Activated B cell treated with CpG ODN at 0.5 μM for 24 hours (primary cell): ENCODE measurements around the gene ZCCHC7. TPM values are rescaled to one million over a fixed set of nuclear protein-coding genes. Genes with fewer than 3 reads are reported as not detected.

Experiments
- ATAC-seq: fragments of 200-7000 bp; cut with Tn5 transposase; one replicate; pipeline ENCODE4 v1.10.0; 2021; ENCODE audit warnings: low read depth, mild to moderate bottlenecking, moderate library complexity
- CTCF ChIA-PET: fragments of 350-600 bp; sonication (Branson Sonifier 250); formaldehyde crosslinking; loops from one replicate; lab custom pipeline; 2021; ENCODE audit warnings: antibody characterized with exemption; lab: Charles Lee
- POLR2A ChIA-PET: fragments of 350-600 bp; sonication (Branson Sonifier 250); formaldehyde crosslinking; loops from one replicate; lab custom pipeline; 2021; ENCODE audit warnings: antibody characterized with exemption; lab: Charles Lee
- DNase-seq: peaks from one replicate; pipeline ENCODE4 v3.0.0; 2022
- H3K27ac Mint-ChIP-seq: one replicate; pipeline ENCODE4 v1.8.0; 2020; ENCODE audit warnings: mixed read lengths
- H3K27me3 Mint-ChIP-seq: one replicate; pipeline ENCODE4 v1.8.0; 2021; ENCODE audit warnings: mixed read lengths
- H3K36me3 Mint-ChIP-seq: one replicate; pipeline ENCODE4 v1.8.0; 2021; ENCODE audit warnings: low read depth, mixed read lengths
- H3K4me1 Mint-ChIP-seq: one replicate; pipeline ENCODE4 v1.8.0; 2021; ENCODE audit warnings: mixed read lengths
- H3K4me3 Mint-ChIP-seq: one replicate; pipeline ENCODE4 v1.8.0; 2020; ENCODE audit warnings: mild to moderate bottlenecking, mixed read lengths
- H3K9me3 Mint-ChIP-seq: one replicate; pipeline ENCODE4 v1.8.0; 2020; ENCODE audit warnings: mixed read lengths
- CTCF ChIP-seq: fragments of 200-600 bp; IDR thresholded peaks from one replicate; pipeline ENCODE4 v1.8.0; 2022; ENCODE audit warnings: antibody characterized with exemption, mild to moderate bottlenecking
- intact Hi-C: fragments of 100-400 bp; cut with micrococcal nuclease; formaldehyde crosslinking; loops from one replicate; pipeline ENCODE4 v1.15.1; 2024
- total RNA-seq: library from RNA; stranded (reverse); gene quantifications from 2 replicates; pipeline ENCODE4 v1.2.3, GENCODE V29; 2022

ZCCHC7 gene
- total RNA-seq, 1 donor from 2014 or later, result 70.3 TPM

- Mint-ChIP-seq H3K4me1 (peaks cover 62% of the 10 kb centered on the region), H3K36me3 (peaks cover 68% of the 10 kb centered on the region), H3K4me3 (no peak overlapping the region), H3K9me3 (no peaks in the 10 kb centered on the region), H3K27ac (no peak overlapping the region), H3K27me3 (no peaks in the 10 kb centered on the region)
- ChIA-PET CTCF (no interaction called here), POLR2A (no interaction called here)
- no peak for TF ChIP-seq CTCF
- intact Hi-C loops, result no loop called here
- ATAC-seq (no peak), DNase-seq (no peak)
Measured at GRCh38 chr9:37165644-37166043, 45.3 kb downstream of the ZCCHC7 start.

GRCh38 chr9:37167456-37168047 lies 47.2 kb downstream of the ZCCHC7 start:
- Mint-ChIP-seq H3K4me1 (peaks cover 66% of the 10 kb centered on the region), H3K36me3 (peaks cover 72% of the 10 kb centered on the region), H3K27me3 (no peaks in the 10 kb centered on the region), H3K27ac (no peak overlapping the region), H3K9me3 (no peaks in the 10 kb centered on the region), H3K4me3 (no peak overlapping the region)
- ChIA-PET CTCF (no interaction called here), POLR2A (no interaction called here)
- intact Hi-C loops, result no loop called here
- TF ChIP-seq CTCF, result no peak
- no peak for DNase-seq
- no peak for ATAC-seq

GRCh38 chr9:37172557-37172956 lies 52.2 kb downstream of the ZCCHC7 start:
- POLR2A ChIA-PET, result no interaction called here
- no peak overlapping the region for H3K27ac Mint-ChIP-seq
- no peak overlapping the region for H3K4me3 Mint-ChIP-seq

GRCh38 chr9:37174247-37174646 lies 53.9 kb downstream of the ZCCHC7 start:
- CTCF ChIA-PET, result no interaction called here
- no peak for TF ChIP-seq CTCF
- H3K36me3 Mint-ChIP-seq, result peaks cover 58% of the 10 kb centered on the region
- no peaks in the 10 kb centered on the region for H3K9me3 Mint-ChIP-seq
- POLR2A ChIA-PET, result interaction anchor here (1.2 to 1.5 kb wide), 2 partner anchors 18 to 40 kb away, joined by 3 to 4 read pairs; no protein-coding TSS in a partner anchor
- intact Hi-C loops, result no loop called here
- H3K27ac Mint-ChIP-seq, result peak overlapping the region; percentile 9
- H3K4me1 Mint-ChIP-seq, result peaks cover 42% of the 10 kb centered on the region
- no peak overlapping the region for H3K4me3 Mint-ChIP-seq
- no peak for ATAC-seq
- DNase-seq, result no peak
- H3K27me3 Mint-ChIP-seq, result no peaks in the 10 kb centered on the region

More at GRCh38 chr9:37172557-37172956, 52.2 kb downstream of the ZCCHC7 start:
- no peaks in the 10 kb centered on the region for H3K27me3 Mint-ChIP-seq
- intact Hi-C loops, result no loop called here
- H3K4me1 Mint-ChIP-seq, result peaks cover 33% of the 10 kb centered on the region
- no peak for DNase-seq
- H3K36me3 Mint-ChIP-seq, result peaks cover 70% of the 10 kb centered on the region
- no peaks in the 10 kb centered on the region for H3K9me3 Mint-ChIP-seq
- no peak for TF ChIP-seq CTCF
- ATAC-seq, result no peak
- CTCF ChIA-PET, result no interaction called here

- TF ChIP-seq CTCF, result no peak
- no peak for ATAC-seq
- H3K9me3 Mint-ChIP-seq, result peaks cover 5% of the 10 kb centered on the region
- ChIA-PET POLR2A (no interaction called here), CTCF (no interaction called here)
- H3K27me3 Mint-ChIP-seq, result no peaks in the 10 kb centered on the region
- DNase-seq, result no peak
- intact Hi-C loops, result no loop called here
- H3K4me3 Mint-ChIP-seq, result no peak overlapping the region
- H3K27ac Mint-ChIP-seq, result no peak overlapping the region
- peaks cover 40% of the 10 kb centered on the region for H3K36me3 Mint-ChIP-seq
- peaks cover 48% of the 10 kb centered on the region for H3K4me1 Mint-ChIP-seq
Measured at GRCh38 chr9:37178742-37179141, 58.4 kb downstream of the ZCCHC7 start.
